Superior temporal gyrus (tissue), 1 donor: Measurements from ENCODE around the gene TBCD.

Source experiments
- DNase-seq: peaks from one replicate; pipeline ENCODE4 v3.0.0-alpha.2; 2016; ENCODE audit errors: extremely low spot score

Gene TBCD

DNA sequence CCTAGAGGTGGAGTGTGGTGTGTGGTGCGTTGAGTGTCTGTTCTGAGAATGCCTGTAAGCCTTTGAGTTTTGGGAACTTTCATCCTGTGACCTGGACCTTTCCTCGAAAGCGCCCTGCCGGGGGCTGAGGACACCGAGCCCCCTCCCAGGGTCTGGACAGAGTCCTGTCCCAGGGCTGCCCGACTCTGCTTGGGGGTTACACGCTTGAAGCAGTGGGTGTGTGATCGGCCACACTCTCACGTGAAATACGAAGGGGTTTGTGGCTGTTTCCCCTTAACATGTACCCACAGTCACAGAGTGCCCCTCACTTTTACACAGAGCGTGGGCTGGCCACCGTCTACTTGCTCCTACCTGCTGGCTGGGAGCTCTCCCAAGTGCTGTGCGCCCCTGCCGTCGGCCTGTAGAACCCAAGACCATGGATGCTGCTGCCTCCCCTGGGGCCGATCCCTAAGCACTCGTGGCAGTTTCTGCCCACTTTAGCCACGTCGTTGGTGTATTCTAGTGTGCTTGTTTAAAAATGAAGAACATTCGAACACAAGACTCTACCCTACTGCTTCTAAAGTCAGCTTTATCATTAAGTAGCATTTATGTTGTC is 81.1 kb downstream of the TBCD start:
- no peak for DNase-seq

DNA sequence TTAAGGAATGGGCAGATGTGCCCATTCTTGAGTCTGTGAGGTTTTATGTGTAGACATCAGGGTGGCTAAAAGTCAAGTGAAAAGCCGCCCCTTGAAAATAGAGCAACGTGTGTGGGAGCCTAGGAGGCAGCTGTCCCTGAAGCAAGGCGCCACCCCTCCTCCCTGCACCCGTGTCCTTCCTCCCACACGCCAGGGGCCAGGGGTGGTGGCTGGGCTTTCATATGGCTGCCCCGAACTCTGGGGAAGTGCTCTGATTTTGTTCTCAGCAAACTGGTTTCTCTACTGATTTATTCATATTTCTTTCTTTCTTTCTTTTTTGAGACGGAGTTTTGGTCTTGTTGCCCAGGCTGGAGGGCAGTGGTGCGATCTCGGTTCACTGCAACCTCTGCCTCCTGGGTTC is 83.3 kb downstream of the TBCD start:
- no peak for DNase-seq

DNA sequence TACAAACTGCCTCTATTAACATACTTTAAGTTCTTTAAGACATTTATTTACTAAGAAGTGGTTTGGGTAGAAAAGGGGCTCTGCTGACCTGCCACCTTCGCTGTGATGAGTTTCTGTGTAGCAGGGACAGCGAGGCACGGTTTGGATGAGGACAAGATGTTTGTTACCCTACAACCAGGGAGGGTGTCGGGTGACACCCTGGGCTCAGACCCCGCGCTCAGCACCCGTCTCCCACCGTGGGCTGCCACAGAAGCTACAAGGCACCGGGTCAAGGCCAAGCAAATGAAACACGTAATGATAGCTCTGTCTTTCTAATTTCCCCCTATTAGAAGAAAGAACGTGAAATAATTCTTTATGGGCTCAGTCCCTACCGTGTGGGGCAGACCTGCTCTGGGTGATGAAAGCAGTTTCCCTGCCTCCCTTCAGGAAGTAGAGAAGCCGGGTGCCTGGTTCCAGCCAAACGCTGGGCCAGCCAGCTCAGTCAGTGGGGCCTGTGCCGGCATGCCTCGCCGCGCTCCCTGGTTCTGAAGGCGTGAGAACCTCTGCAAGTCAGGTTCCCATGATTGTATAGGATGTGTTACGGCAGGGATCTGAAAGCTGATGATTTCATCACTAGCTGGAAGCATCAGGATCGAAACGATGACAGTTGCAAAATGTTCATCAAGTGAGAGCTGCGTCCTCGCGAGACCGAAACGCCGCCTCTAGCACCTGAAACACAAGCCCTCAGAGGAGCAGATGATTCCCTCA is 84.1 kb downstream of the TBCD start:
- DNase-seq, result no peak

DNA sequence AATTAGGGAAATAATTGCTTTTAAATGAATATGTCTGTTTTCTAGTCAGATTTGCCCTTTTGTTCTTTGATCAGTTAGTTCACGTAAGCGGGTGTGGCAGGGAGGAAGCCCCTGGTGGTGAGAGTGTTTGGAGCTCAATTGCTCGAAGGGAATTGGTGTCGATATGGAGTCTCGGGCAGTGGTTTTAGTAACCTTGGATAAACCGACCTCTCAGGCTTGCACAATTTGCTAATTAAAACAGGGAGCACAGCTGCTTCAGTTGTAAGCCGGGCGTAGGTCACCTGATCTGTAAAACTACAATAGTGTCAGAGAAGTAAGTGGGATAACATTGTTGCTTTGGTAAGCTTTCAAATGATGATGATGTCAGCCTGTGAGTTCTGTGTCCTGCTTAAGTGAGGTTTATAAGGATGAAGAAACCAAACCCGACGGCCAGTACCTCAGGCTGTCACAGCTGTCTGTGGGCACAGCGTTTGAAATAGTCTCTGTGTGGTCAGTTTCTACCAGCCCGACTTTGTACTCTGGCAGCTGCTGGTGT is 85.0 kb downstream of the TBCD start:
- DNase-seq, result no peak

DNA sequence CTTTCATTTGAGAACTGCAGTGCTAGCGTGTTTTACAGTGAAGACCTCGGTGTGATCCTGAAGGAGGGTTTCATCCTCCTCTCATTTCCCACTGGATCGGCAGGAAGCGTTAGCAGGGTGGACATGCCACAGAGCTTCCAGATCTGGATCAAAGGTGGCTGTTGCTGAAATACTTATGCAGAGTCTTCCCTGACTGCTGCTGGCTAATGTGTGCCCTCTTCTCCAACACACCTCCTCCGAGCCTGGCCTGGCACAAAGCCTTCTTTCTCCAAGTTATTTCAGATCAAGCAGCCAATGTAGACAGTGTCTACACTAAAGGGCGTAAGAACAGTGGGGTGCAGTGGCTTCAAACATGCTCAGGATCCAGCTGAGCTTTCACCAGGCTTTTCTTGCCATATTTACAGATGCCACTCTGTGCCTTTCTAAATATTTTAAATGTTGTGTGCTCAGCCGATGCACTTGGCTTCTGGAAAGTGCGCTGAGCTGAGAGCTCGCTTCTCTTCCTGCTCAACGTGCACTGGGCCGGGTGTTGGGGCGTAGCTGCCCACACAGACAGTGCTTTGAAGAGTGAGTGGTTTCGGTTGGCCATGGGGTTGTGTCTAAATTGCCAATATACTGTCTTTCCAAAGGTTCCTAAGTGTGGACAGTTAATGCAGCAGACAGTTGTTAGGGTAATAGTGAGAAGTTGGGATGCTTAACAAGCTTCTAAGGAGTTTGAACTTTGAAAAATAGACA is 85.9 kb downstream of the TBCD start:
- no peak for DNase-seq

DNA sequence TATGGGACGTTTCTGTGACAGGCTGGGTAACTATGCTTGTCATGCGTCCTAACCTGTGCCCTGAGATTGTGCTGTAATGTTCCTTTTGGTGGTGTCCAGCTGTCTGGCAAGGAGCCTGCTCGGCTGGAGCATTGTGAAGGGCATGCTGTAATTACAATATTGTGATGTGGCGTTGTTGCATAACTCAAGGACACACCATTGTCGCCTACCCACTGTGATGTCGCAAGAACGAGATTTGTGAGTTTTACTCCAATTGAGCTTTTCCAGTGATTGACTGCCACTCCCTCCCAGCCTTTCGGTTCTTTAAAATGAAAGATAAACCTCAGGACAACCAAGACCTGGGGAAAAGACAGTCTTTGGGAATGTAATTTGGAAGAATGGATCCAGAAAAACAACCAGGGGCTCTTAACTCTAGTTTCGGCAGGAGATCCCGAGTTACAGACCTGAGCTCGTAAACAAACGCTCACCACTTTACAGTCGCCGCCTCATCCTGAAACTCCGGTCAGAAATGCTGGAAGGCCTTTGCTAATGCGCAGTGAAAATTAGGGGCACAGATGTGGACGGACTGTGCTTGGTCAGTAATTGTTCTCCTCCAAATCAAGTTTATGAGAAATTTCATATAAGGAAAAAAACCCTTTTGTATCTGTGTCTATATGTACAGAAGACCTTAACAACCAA is 86.7 kb downstream of the TBCD start:
- no peak for DNase-seq

DNA sequence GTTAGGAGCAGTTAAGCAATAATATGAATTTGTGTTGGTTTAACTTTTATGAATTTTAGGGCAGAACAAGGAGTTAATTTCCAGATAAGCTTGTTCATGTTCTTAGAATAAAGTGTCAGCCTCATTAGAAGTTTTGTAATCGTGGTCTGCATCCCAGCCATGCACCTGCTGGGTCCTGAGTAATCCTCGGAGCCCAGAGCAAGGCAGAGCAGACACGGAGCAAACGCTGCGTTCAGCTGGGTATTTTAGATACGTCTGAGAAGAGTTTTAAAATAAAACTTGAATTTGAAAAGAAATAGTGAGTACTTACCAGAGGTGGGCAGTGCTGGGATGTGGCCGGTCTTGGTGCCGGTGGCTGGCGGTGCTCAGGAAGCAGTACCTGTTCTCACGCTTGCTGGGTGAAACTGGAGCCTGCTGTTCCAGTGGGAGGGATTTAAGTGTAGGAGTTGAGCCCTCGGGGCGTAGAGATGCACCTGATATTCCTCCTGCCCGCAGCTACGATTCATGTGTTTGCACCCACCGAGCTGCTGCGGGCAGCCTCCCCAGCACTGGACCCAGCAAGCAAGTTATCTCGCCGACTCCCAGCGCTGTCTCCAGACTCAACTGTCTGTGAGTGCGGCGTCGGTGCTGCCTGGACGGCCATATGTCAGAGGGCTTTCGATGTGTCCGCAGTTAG is 87.9 kb downstream of the TBCD start, which contains the start of gene ZNF750:
Gene ZNF750 (minus strand): TSS at position 406 of the 676 bp plus-strand sequence. CDS start 7,568 bp downstream, outside the sequence.
- DNase-seq, result no peak

DNA sequence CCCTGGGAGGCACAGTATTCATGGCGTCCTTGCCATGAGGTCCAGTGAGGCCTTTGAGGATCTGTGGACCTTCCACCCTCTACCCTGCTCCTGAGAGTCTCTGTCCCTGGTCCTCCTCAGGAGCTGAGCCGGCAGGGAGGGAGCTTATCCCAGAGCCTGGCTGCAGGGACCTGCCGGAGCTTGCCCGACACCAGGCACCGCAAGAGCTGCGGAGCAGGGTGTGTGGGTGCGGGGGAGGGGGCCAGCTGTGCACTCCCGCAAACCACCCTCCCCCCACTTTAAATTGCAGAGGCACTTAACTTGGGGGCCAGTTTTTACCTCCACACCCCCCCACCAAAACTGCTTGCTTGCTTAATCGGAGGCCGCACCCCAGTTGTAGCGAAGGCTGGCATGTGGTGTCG is 88.6 kb downstream of the TBCD start:
- no peak for DNase-seq

DNA sequence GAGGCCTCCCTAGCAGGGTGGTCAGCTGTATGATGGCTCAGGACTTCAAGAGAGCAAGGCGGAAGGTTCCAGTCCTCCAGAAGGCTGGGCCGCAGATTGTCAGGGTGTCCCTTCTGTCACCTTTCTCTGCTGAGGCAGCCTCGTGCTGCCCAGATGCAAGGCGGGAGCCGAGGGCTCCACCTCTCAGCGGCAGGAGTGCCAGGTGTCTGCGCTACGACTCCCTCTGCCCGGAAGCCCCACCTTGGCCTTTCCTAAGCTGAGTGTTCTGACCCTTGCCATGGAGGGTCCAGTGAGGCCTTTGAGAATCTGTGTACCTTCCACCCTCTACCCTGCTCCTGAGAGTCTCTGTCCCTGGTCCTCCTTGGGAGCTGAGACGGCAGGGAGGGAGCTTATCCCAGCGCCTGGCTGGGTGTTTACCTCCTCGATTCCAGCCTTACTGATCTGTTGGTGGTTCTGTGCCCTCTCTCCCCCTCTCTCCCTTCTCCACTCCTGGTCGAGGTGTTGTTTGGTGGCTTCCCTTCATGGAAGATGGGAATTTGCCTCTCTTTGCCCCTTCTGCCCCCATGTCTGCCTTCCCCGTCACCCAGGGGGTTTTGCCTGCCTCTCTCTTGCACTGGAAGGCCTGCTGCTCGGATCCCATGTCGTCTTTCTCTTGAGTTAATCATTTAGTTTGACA is 90.2 kb downstream of the TBCD start:
- no peak for DNase-seq

DNA sequence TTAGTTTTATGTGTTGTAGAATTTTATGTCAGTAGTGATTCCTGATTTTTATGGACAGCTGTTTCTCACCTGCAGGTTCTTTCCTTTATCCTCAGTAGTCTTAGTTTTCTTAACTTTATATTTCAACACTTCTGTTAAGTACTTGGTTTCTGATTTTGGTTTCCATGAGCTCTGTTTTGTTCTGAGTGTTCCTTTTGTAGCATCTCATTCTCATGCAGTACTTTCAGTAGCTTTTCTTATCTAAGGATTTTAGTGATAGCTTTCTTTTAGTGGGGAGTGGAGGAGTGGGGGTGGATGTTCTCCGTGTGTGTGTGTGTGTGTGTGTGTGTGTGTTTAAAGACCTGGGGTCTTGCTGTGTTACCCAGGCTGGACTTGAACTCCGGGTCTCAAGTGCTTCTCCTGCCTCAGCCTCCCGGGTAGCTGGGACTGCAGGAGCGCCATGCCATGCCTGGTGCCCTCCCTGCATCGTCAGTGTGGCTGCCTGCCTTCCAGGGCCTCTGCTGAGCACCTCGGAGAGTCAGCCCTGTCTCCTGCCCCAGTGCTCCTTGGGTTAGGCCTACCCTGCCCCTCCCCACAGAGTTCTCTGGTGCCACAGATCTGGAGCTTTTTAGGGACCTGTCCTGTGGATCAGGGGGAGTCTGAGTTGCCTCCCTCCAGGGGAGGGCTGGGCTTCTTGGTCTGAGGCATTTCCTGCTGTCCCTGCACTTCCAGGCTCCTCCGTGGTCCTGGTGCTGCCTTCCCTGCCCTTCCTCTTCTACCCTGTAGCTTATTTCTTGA is 92.2 kb downstream of the TBCD start:
- no peak for DNase-seq

DNA sequence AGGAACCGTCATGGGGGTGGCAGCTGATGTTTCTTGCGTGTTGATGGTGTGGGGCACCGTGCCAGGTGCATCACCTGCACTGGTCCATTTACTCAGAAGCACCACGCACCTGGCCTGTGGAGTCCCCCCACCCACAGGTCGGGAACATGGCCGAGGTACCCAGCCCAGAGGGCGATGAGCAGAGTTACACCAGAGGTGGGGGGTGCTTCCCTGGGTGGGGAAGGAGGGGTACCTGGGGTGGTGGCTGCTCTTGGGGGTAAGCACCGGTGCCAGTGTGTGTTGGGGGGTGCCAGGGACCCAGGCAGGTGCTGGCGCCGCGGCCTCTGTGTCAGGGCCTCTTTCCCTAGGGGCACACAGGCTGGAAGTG is 92.9 kb downstream of the TBCD start:
- no peak for DNase-seq

DNA sequence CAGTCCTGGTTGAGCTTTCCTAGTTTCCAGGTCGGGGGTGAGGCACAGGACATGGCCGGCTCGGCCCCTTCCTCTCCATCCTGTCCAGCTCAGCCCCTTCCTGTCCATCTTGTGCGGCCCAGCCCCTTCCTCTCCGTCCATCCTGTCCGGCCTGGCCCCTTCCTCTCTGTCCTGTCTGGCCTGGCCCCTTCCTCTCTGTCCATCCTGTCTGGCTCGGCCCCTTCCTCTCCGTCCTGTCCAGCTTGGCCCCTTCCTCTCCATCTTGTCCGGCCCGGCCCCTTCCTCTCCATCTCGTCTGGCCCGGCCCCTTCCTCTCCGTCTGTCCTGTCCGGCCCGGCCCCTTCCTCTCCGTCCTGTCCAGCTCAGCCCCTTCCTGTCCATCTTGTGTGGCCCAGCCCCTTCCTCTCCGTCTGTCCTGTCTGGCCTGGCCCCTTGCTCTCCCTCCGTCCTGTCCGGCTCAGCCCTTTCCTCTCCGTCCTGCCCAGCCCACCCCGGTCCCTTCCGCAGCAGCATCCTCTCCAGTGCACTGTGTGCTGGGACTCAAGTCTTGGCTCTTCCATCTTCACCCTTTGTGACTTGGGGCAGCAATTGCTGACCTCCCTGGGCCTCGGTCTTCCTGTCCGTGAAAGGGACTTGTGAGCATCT is 93.4 kb downstream of the TBCD start:
- no peak for DNase-seq

DNA sequence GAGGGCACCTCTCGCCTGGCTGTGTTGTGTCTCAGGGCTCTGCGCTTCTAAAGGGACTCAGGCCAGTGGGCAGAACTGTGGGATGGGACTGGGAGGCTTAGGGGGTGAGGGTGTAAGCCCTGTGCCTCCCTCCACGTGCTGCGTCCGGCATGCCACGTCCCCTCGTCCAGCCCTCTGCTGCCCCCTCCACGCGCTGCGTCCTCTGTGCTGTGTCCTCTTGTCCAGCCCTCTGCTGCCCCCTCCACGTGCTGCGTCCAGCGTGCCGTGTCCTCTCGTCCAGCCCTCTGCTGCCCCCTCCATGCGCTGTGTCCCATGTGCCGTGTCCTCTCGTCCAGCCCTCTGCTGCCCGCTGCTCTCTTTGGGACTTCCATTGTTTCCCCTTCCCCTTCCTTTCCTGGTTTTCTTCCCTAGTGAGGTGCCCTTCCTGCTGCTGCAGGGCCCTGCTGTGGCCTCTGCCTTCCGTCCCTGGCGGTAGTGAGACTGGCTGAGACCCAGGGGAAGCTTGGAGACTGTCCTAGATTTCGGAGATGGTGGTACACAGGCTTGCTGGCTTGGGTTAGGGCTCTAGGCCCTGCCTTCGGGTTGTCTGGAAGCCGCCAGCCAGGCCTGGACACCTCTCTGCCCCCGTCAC is 94.3 kb downstream of the TBCD start:
- DNase-seq, result no peak

DNA sequence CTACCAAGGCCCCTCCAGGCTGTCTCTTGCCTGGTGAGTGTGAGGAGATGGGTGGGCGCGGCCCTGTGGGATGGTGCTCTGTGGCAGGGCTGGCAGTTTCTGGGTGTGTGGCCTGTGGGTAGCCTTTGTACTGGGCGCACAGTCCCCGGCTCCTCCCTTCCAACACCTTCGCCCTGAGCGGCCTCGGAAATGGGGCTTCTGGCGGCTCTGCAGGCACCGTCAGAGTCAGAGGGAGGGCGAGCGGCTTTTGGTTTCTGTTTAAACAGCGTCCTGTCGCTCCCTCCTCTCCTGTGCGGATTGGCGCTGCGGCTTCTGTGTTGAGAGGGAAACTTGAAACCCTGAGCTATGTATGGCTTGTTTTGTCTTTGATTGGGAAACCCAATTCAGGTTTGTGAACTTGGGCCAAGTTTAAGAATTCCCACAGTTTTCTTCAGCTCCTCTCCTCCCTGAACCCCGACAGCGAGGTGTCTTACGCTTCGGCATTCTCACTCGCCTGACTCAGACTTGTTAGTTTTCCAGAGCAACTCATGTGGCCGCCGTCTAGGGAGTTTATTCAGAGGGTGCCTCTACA is 96.2 kb downstream of the TBCD start:
- no peak for DNase-seq

DNA sequence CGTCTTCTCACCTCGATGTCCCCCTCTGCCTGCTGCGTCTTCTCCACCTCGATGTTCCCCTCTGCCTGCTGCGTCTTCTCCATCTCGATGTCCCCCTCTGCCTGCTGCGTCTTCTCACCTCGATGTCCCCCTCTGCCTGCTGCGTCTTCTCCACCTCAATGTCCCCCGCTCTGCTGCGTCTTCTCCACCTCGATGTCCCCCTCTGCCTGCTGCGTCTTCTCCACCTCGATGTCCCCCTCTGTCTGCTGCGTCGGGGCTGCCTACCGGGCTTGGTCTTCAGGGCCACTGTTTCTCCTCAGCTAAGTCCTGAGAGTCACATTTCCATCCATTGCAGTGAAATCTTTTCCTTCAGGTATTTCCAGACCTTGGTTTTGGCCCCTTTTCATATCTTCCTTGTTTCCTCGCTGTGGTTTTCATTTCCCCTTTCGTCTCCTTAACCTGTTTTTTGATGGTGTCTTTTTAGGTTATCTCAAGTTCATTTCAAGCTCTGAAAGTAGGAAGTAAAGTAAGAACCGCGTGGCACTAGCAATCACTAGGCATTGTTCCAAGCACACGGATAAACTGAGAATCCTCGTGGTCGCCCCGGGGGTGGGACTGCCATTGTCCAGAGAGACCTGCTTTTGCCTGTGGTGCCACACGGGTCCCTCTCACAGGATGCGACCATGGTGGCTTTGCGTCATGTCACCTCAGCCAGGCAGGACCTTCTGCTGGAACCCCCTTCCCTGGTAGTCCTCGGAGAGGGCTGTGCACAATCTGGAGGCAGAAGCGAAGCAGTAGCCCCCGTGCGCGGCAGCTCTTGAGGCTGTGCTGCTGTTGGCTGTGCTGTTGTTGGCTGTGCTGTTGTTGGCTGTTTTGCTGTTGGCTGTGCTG is 97.4 kb downstream of the TBCD start:
- no peak for DNase-seq

DNA sequence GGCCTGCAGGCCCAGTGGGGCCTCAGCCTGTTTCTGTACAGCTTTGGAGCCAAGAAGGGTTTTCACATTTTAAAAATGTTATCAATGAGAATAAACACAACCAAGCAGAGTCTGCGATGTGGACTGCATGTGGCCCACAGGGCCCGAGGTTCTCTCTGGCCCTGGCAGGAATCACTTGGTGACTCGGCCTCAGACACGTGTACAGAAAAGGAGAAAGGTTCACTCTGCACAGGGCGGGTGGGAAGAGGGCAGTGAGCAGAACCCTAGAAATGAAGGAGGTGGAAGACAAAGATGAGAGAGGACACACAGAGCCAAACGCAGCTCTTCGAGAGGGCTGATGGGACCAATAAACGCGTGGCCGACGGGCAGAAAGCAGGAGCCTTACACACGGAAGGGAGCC is 99.5 kb downstream of the TBCD start:
- no peak for DNase-seq

DNA sequence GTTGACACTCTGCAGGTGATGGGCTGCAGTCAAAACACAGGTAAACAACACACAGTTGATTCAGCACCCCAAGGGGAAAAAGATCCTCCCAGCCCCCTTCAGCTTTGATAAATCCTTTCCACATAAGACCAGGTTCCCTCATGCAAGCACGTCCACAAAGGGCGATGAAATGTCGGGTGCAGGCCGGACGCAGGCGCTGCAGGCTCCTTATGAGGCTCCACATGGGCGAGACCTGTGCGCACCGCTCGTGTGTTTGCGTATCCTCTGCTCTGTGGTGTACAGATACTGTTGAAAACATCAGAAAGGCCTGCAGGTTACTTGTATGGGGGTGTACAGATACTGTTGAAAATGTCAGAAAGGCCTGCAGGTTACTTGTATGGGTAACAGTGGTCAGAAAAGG is 102.4 kb downstream of the TBCD start:
- no peak for DNase-seq

DNA sequence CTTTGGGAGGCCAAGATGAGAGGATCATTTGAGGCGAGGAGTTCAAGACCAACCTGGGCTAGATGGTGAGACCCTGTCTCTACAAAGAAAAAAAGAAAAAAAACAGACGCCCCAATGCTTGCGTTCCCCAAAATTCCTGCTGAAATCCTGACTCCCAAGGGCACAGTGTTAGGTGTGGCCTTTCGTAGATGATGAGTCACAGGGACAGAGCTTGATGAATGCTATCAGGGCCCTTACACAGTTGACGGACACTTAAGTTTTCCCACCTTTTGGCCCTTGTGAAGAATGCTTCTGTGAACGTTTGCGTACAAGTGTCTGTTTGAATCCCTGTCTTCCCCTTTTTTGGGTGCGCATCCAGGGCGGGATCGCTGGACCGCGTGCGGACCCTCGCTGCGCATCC is 104.5 kb downstream of the TBCD start:
- no peak for DNase-seq
